Astrocyte of the cerebellum (primary cell): ENCODE results near the gene AS3MT.
A peak's percentile ranks its signal among the peaks of the same experiment; 100 is the strongest.
"Not testable (repeated sequence)": the region's sequence is repeated elsewhere in the genome, so short reads cannot be mapped to it uniquely, and the experiment has no call there.

Experiments used
- DNase-seq: peaks from one replicate; pipeline ENCODE4 v3.0.0-alpha.2; 2011; ENCODE audit warnings: low read depth
- H3K4me3 ChIP-seq: 2 replicates; pipeline ENCODE4 v1.5.1; 2011; ENCODE audit warnings: mild to moderate bottlenecking, low read depth, low read length, moderate library complexity
- in situ Hi-C: cut with HindIII; loops from 2 replicates; pipeline ENCODE4 v1.10.0; 2017; ENCODE audit warnings: low sequenced_read_pairs
- TF ChIP-seq, protein P1 (sequence below): IDR thresholded peaks from 2 replicates; pipeline ENCODE4 v1.5.1; 2012; ENCODE audit warnings: low read length, low read depth, moderate library complexity, mild to moderate bottlenecking; ENCODE audit errors: missing control alignments

Gene AS3MT

DNA sequence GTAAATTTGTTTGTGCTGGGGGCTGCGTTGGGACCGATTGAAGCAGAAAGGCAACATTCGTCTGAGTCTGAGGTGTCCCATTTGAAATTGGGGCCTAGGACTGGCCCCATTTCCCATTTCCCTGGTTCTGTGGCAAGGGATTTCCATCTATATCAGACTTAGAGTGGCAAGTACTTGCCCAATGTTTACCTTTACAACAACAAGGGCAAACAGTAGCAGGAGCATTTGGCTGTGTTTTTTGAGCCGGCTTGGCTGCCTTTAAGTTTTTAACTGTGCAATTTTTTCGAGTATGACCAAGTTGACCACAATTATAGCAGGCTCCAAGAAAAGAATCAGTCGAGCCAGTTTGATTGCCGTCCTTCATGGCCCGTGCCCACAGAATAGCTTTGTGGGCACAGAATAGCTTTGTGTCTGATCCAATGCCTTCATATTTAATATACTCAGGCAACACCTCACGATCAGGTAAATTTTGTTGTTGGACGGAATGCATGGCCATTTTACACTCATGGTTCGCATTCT lies 27.4 kb upstream of the AS3MT start:
- in situ Hi-C loops: no loop called here
- TF ChIP-seq, protein P1, sequence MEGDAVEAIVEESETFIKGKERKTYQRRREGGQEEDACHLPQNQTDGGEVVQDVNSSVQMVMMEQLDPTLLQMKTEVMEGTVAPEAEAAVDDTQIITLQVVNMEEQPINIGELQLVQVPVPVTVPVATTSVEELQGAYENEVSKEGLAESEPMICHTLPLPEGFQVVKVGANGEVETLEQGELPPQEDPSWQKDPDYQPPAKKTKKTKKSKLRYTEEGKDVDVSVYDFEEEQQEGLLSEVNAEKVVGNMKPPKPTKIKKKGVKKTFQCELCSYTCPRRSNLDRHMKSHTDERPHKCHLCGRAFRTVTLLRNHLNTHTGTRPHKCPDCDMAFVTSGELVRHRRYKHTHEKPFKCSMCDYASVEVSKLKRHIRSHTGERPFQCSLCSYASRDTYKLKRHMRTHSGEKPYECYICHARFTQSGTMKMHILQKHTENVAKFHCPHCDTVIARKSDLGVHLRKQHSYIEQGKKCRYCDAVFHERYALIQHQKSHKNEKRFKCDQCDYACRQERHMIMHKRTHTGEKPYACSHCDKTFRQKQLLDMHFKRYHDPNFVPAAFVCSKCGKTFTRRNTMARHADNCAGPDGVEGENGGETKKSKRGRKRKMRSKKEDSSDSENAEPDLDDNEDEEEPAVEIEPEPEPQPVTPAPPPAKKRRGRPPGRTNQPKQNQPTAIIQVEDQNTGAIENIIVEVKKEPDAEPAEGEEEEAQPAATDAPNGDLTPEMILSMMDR: no peak

GRCh38 chr10:102843139-102843538 lies 26.1 kb upstream of the AS3MT start:
- H3K4me3 ChIP-seq, in situ Hi-C loops, DNase-seq: not testable (repeated sequence)

More for the DNA sequence above, 27.4 kb upstream of the AS3MT start:
- H3K4me3 ChIP-seq: no peak overlapping the region
- DNase-seq: no peak

GRCh38 chr10:102844190-102844776 lies 25.0 kb upstream of the AS3MT start:
- in situ Hi-C loops, H3K4me3 ChIP-seq, DNase-seq: not testable (repeated sequence)

- TF ChIP-seq, protein P1: no peak
- DNase-seq: no peak
- in situ Hi-C loops: no loop called here
- no peak overlapping the region for H3K4me3 ChIP-seq
Measured at GRCh38 chr10:102845352-102845902, 23.8 kb upstream of the AS3MT start.

DNA sequence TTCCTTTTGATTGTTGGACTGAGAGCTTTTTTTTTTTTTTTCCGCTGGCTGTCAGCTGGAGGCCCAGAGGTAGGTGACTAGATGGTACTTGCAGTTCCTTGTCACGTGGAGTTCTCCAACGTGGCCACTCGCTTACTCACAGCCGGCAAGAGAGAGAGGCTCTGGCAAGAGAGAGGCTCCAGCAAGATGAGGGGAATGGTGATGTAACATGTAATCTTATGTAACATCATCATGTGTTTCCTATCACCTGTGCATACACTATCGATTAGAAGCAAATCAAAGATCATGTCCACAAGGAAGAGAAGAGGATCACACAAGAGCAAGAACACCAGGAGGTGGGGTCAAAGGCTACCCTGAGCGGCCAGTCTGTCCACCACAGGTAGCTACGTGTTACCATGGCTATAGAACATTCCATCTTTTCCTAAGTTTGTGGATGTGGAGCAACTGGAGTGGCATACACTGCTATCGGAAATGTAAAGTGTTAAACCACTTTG lies 19.2 kb upstream of the AS3MT start:
- no peak overlapping the region for H3K4me3 ChIP-seq
- no peak for DNase-seq
- in situ Hi-C loops: no loop called here
- TF ChIP-seq, protein P1: no peak

GRCh38 chr10:102853237-102853636 lies 16.0 kb upstream of the AS3MT start:
- DNase-seq, in situ Hi-C loops: not testable (repeated sequence)

GRCh38 chr10:102855731-102856436 lies 13.4 kb upstream of the AS3MT start:
- in situ Hi-C loops: not testable (repeated sequence)
- DNase-seq: peak; percentile 96

More at GRCh38 chr10:102853237-102853636, 16.0 kb upstream of the AS3MT start:
- not testable (repeated sequence) for H3K4me3 ChIP-seq

GRCh38 chr10:102856758-102857424 lies 12.4 kb upstream of the AS3MT start:
- H3K4me3 ChIP-seq: no peak overlapping the region
- DNase-seq: no peak
- in situ Hi-C loops: no loop called here
- TF ChIP-seq, protein P1: no peak

More at GRCh38 chr10:102855731-102856436, 13.4 kb upstream of the AS3MT start:
- not testable (repeated sequence) for H3K4me3 ChIP-seq
